Breast epithelium (tissue), 3 donors: ENCODE measurements around the gene TTLL11.

Source experiments
- POLR2AphosphoS5 ChIP-seq, 3 donors: sonication (generic); formaldehyde crosslinking; IDR thresholded peaks; one replicate each; pipeline ENCODE4 v1.6.1; 2017; ENCODE audit warnings: antibody characterized with exemption in 3 of 3
- TF ChIP-seq, protein P1 (sequence below), 3 donors: fragments of 450-650 bp; IDR thresholded peaks; one replicate each; pipeline ENCODE4 v1.5.1; 2016 to 2017; ENCODE audit warnings: antibody characterized with exemption in 3 of 3, mild to moderate bottlenecking in 3 of 3, moderate library complexity in 3 of 3

GRCh38 chr9:121852241-121852640 lies 240.9 kb downstream of the TTLL11 start:
- TF ChIP-seq, protein P1, sequence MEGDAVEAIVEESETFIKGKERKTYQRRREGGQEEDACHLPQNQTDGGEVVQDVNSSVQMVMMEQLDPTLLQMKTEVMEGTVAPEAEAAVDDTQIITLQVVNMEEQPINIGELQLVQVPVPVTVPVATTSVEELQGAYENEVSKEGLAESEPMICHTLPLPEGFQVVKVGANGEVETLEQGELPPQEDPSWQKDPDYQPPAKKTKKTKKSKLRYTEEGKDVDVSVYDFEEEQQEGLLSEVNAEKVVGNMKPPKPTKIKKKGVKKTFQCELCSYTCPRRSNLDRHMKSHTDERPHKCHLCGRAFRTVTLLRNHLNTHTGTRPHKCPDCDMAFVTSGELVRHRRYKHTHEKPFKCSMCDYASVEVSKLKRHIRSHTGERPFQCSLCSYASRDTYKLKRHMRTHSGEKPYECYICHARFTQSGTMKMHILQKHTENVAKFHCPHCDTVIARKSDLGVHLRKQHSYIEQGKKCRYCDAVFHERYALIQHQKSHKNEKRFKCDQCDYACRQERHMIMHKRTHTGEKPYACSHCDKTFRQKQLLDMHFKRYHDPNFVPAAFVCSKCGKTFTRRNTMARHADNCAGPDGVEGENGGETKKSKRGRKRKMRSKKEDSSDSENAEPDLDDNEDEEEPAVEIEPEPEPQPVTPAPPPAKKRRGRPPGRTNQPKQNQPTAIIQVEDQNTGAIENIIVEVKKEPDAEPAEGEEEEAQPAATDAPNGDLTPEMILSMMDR (IDR thresholded peaks at IDR 0.05): no peak
- no peak for TF ChIP-seq POLR2AphosphoS5 (IDR thresholded peaks at IDR 0.05)
